GM12872 (cell line): ENCODE measurements around the gene CUL4A.

Experiments
- TF ChIP-seq, protein P1 (sequence below): IDR thresholded peaks from 3 replicates; pipeline ENCODE4 v1.5.1; 2011; ENCODE audit warnings: low read depth, mild to moderate bottlenecking, low read length, moderate library complexity; ENCODE audit not compliant: insufficient read depth

Gene CUL4A

GRCh38 chr13:113258321-113259054 is 49.1 kb downstream of the CUL4A start:
- TF ChIP-seq, protein P1, sequence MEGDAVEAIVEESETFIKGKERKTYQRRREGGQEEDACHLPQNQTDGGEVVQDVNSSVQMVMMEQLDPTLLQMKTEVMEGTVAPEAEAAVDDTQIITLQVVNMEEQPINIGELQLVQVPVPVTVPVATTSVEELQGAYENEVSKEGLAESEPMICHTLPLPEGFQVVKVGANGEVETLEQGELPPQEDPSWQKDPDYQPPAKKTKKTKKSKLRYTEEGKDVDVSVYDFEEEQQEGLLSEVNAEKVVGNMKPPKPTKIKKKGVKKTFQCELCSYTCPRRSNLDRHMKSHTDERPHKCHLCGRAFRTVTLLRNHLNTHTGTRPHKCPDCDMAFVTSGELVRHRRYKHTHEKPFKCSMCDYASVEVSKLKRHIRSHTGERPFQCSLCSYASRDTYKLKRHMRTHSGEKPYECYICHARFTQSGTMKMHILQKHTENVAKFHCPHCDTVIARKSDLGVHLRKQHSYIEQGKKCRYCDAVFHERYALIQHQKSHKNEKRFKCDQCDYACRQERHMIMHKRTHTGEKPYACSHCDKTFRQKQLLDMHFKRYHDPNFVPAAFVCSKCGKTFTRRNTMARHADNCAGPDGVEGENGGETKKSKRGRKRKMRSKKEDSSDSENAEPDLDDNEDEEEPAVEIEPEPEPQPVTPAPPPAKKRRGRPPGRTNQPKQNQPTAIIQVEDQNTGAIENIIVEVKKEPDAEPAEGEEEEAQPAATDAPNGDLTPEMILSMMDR, result no peak

- TF ChIP-seq, protein P1, result no peak
These were observed 51.6 kb downstream of the CUL4A start for GRCh38 chr13:113260996-113261395.

DNA sequence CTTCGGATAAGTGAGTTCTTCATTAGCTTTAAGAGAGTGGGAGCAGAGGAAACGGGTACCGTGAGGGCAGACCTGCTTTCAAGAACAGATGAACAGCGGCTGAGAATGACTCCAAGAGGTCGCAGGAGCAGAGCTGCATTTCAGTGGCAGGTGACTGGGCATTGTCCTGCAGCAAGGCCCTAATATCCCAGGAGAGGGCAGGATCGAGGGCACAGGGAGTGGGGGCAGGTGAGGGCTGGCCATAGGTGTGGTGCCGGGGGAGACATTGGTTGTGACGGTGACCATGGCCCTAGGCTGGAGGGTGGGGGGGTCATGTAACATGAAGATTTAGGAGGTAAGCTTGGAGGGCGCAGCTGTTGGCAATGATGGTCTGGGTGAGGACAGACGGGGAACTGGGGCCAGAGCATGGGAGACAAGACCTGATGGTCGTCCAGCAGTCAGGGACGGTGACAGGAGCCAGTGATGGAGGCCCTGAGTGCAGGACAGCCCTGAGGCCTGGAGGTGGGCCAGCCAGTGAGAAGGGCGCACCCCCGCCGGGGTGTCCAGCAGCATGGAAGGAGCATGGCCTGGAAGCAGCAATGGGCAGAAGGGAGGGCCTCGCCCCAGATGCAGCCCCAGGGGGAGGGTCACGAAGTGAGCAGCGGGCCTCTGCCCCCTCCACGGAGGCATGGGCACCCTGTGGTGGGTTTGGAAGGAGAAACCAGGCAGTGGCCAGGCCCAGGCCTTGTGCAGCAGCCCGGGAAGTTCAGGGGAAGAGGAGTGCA is 58.4 kb downstream of the CUL4A start:
- TF ChIP-seq, protein P1, result no peak

GRCh38 chr13:113272031-113272430 is 62.6 kb downstream of the CUL4A start:
- TF ChIP-seq, protein P1, result no peak

- TF ChIP-seq, protein P1, result no peak
These were observed 63.3 kb downstream of the CUL4A start for GRCh38 chr13:113272701-113273181.

GRCh38 chr13:113273321-113273720 is 63.9 kb downstream of the CUL4A start:
- TF ChIP-seq, protein P1, result no peak

DNA sequence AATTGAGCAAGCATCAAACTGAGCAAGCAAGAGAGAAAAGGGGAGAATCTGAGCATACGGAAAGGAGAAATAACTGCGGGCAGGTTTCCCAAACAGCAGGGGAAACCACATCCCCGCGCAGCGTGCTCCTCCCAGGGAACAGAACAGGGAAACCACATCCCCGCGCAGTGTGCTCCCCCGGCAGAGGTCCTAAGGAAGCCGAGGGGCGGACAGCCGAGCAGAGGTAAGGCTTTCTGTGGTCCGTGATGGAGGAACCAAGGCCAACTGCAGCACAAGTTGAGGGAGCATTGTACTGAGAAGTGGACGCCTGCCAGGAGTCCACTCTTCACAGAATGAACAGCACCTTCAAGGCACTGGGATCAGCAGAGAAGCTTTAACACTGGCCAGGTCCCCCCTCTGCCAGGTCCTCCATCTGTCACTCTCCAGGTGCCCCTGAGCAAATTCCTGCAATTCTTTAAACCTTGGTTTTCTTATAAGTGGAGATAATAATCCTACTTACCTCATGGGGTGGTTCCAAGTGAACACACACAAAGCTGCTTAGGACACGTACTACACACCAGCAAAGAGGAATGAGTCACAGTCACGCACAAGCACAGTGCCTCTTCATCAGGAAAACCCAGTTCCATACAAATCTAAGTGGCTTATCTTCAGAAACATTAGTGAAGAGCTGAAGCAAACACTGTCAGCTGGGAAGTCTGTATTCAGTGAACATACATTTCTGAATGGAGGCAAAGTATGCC is 64.6 kb downstream of the CUL4A start:
- TF ChIP-seq, protein P1, result no peak
